ENCODE results near the gene MARK2. TPM values are rescaled to one million over a fixed set of nuclear protein-coding genes. Genes with fewer than 3 reads are reported as not detected.

Gene MARK2
- total RNA-seq, 2 donors from 2014 or later = 32.2 to 33.9 TPM

- intact Hi-C loops (cut with DNase I) = no loop called here
- H3K27ac ChIP-seq = peak overlapping the region; percentile 64 to 76 (median 72)
- H3K4me3 ChIP-seq = no peak overlapping the region
- peaks cover 91% of the 10 kb centered on the region for H3K4me1 ChIP-seq
- H3K36me3 ChIP-seq (replicated peaks in 1 of 2; ENCODE audit: insufficient read depth in 1 of 2, low read depth in 2 of 2) = no peaks in the 10 kb centered on the region
- WGBS, 2 donors = 13 to 20% methylated on average over 4 to 5 of the region's 5 CpGs
- no peak for TF ChIP-seq POLR2A (IDR thresholded peaks at IDR 0.05)
- TF ChIP-seq, protein P1, sequence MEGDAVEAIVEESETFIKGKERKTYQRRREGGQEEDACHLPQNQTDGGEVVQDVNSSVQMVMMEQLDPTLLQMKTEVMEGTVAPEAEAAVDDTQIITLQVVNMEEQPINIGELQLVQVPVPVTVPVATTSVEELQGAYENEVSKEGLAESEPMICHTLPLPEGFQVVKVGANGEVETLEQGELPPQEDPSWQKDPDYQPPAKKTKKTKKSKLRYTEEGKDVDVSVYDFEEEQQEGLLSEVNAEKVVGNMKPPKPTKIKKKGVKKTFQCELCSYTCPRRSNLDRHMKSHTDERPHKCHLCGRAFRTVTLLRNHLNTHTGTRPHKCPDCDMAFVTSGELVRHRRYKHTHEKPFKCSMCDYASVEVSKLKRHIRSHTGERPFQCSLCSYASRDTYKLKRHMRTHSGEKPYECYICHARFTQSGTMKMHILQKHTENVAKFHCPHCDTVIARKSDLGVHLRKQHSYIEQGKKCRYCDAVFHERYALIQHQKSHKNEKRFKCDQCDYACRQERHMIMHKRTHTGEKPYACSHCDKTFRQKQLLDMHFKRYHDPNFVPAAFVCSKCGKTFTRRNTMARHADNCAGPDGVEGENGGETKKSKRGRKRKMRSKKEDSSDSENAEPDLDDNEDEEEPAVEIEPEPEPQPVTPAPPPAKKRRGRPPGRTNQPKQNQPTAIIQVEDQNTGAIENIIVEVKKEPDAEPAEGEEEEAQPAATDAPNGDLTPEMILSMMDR (IDR thresholded peaks at IDR 0.05) = no peak
- no peaks in the 10 kb centered on the region for H3K9me3 ChIP-seq
- no peaks in the 10 kb centered on the region for H3K27me3 ChIP-seq
- DNase-seq (peak; percentile 36 to 56 (median 50)), ATAC-seq (no peak)
Measured at GRCh38 chr11:63872800-63873197, 33.9 kb downstream of the MARK2 start.

DNA sequence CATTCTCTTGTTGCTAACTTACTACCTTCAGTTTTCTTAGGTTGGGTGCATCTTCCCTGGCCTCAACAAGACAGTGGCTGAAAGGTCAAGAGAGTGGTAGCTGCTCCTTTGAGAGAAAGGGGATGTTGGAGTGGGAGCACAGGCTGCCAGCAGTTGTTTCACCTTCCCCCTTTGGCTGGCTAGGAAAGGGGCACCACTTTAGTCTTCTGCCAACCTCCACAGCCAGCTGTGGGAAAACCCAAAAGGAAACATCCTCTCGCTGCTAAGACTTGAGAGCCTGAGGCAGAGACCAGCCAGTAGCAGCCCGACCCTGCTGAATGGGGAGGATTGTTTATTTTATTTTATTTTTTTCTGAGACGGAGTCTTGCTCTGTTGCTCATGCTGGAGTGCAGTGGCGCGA lies 34.4 kb downstream of the MARK2 start:
- intact Hi-C loops (cut with DNase I) = no loop called here
- peaks cover 93% of the 10 kb centered on the region for H3K4me1 ChIP-seq

DNA sequence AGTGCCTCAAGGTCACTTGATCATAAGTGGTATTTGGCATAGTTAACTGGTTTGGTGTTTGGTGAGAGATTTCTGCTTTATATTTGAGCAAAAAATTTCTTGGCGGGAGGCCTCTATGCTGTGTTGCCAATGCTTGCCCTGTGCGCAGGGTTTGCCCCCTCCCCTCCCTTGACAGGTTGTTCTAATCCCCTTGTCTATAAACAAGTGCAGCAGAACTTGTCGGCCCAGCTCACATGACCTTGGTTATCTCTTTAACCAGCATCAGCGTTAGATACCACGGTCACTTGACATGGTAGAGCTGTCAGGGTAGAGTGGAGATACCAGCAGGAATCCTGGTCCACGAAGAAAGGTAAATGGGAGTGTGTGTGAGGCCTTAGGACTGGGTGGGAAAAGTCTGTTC lies 35.6 kb downstream of the MARK2 start:
- TF ChIP-seq, protein P1 (IDR thresholded peaks at IDR 0.05) = no peak
- no peak for TF ChIP-seq POLR2A (IDR thresholded peaks at IDR 0.05)
- peak; percentile 26 for ATAC-seq
- no peak overlapping the region for H3K4me3 ChIP-seq
- peaks cover 93% of the 10 kb centered on the region for H3K4me1 ChIP-seq
- DNase-seq = peak; percentile 35 to 68 (median 56)
- H3K27ac ChIP-seq = peak overlapping the region; percentile 64 to 76 (median 72)
- H3K9me3 ChIP-seq = no peaks in the 10 kb centered on the region
- no peaks in the 10 kb centered on the region for H3K36me3 ChIP-seq (replicated peaks in 1 of 2; ENCODE audit: insufficient read depth in 1 of 2, low read depth in 2 of 2)
- no peaks in the 10 kb centered on the region for H3K27me3 ChIP-seq
- intact Hi-C loops (cut with DNase I) = no loop called here
- WGBS, 2 donors = 6 to 19% methylated on average over 6 of the region's 6 CpGs

More for the DNA sequence above, 34.4 kb downstream of the MARK2 start:
- Histone ChIP-seq H3K4me3 (no peak overlapping the region), H3K9me3 (no peaks in the 10 kb centered on the region), H3K27ac (peak overlapping the region; percentile 64 to 76 (median 72)), H3K27me3 (no peaks in the 10 kb centered on the region), H3K36me3 (replicated peaks in 1 of 2; ENCODE audit: insufficient read depth in 1 of 2, low read depth in 2 of 2) (no peaks in the 10 kb centered on the region)
- TF ChIP-seq POLR2A (IDR thresholded peaks at IDR 0.05) = no peak
- TF ChIP-seq, protein P1 (IDR thresholded peaks at IDR 0.05) = no peak
- ATAC-seq (no peak), DNase-seq (no peak)
- 57 to 69% methylated on average over 5 of the region's 5 CpGs for WGBS, 2 donors

- Histone ChIP-seq H3K9me3 (no peaks in the 10 kb centered on the region), H3K4me3 (no peak overlapping the region), H3K27ac (peak overlapping the region in 3 of 4 donors; percentile 11 to 76 (median 75)), H3K36me3 (replicated peaks in 1 of 2; ENCODE audit: insufficient read depth in 1 of 2, low read depth in 2 of 2) (no peaks in the 10 kb centered on the region), H3K4me1 (peaks cover 92% of the 10 kb centered on the region), H3K27me3 (no peaks in the 10 kb centered on the region)
- DNase-seq (no peak), ATAC-seq (no peak)
- no peak for TF ChIP-seq POLR2A (IDR thresholded peaks at IDR 0.05)
- TF ChIP-seq, protein P1 (IDR thresholded peaks at IDR 0.05) = no peak
- 79 to 84% methylated on average over 6 to 8 of the region's 8 CpGs for WGBS, 2 donors
- intact Hi-C loops (cut with DNase I) = no loop called here
Measured at GRCh38 chr11:63875506-63876065, 36.7 kb downstream of the MARK2 start.

DNA sequence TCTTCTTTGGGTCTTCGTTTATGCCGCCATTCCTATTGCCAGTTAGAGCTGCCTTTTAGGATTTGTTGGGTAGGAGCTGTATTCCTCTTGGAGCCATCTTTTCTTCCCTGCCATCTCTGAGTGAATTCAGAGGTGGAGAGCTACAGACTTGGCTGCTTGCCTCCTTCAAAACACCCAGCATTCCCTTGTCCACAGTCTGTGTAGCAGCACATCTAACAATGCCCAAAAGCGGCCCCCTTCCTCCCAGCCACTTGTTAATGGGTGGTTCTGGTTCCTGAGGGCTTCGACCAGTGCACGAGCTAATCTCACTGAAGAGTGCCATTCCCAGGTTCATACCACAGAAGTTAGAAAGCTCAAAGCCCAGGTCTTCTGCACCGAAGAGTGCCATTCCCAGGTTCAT lies 37.7 kb downstream of the MARK2 start:
- DNase-seq (no peak), ATAC-seq (no peak)
- WGBS, 2 donors = 95 to 99% methylated on average over 6 of the region's 6 CpGs
- Histone ChIP-seq H3K4me3 (no peak overlapping the region), H3K9me3 (no peaks in the 10 kb centered on the region), H3K27me3 (no peaks in the 10 kb centered on the region), H3K36me3 (replicated peaks in 1 of 2; ENCODE audit: insufficient read depth in 1 of 2, low read depth in 2 of 2) (no peaks in the 10 kb centered on the region), H3K27ac (peak overlapping the region in 1 of 4 donors; percentile 60), H3K4me1 (peaks cover 82% of the 10 kb centered on the region)
- no peak for TF ChIP-seq POLR2A (IDR thresholded peaks at IDR 0.05)
- TF ChIP-seq, protein P1 (IDR thresholded peaks at IDR 0.05) = no peak
- intact Hi-C loops (cut with DNase I) = no loop called here

Data from body of pancreas (tissue), 4 donors.